NCI-H748 treated with DMSO at 0.1 percent for 48 hours (cell line): ENCODE measurements around the gene ADGRG6.
"Not testable (repeated sequence)": the region's sequence is repeated elsewhere in the genome, so short reads cannot be mapped to it uniquely, and the experiment has no call there.

Experiments used
- DNase-seq: peaks from one replicate; lab custom pipeline; 2025; lab: John Stamatoyannopoulos, UW

ADGRG6 gene

GRCh38 chr6:142411145-142411544 lies 109.3 kb downstream of the ADGRG6 start:
- no peak for DNase-seq

GRCh38 chr6:142412241-142412640 lies 110.4 kb downstream of the ADGRG6 start:
- no peak for DNase-seq

GRCh38 chr6:142412658-142413057 lies 110.9 kb downstream of the ADGRG6 start:
- DNase-seq = no peak

- DNase-seq = no peak
Observed at GRCh38 chr6:142413111-142413510, 111.3 kb downstream of the ADGRG6 start.

GRCh38 chr6:142414462-142415250 lies 112.8 kb downstream of the ADGRG6 start:
- DNase-seq = no peak

GRCh38 chr6:142416179-142416578 lies 114.4 kb downstream of the ADGRG6 start:
- no peak for DNase-seq

GRCh38 chr6:142416686-142417085 lies 114.9 kb downstream of the ADGRG6 start:
- DNase-seq = no peak

- no peak for DNase-seq
Observed at GRCh38 chr6:142417331-142417750, 115.5 kb downstream of the ADGRG6 start.

- DNase-seq = no peak
Observed at GRCh38 chr6:142419071-142419470, 117.3 kb downstream of the ADGRG6 start.

GRCh38 chr6:142420802-142421201 lies 119.0 kb downstream of the ADGRG6 start:
- DNase-seq = no peak

GRCh38 chr6:142421285-142422117 lies 119.7 kb downstream of the ADGRG6 start:
- DNase-seq = no peak

GRCh38 chr6:142426444-142427132 lies 124.8 kb downstream of the ADGRG6 start:
- DNase-seq = not testable (repeated sequence)

GRCh38 chr6:142428468-142428867 lies 126.7 kb downstream of the ADGRG6 start:
- DNase-seq = not testable (repeated sequence)

- no peak for DNase-seq
Observed at GRCh38 chr6:142429195-142429594, 127.4 kb downstream of the ADGRG6 start.

- no peak for DNase-seq
Observed at GRCh38 chr6:142433419-142433818, 131.6 kb downstream of the ADGRG6 start.

- DNase-seq = no peak
Observed at GRCh38 chr6:142438898-142439297, 137.1 kb downstream of the ADGRG6 start.

GRCh38 chr6:142440600-142441293 lies 138.9 kb downstream of the ADGRG6 start:
- DNase-seq = no peak

- no peak for DNase-seq
Observed at GRCh38 chr6:142441716-142442115, 139.9 kb downstream of the ADGRG6 start.

- DNase-seq = no peak
Observed at GRCh38 chr6:142443102-142443501, 141.3 kb downstream of the ADGRG6 start.

GRCh38 chr6:142443532-142443931 lies 141.7 kb downstream of the ADGRG6 start:
- DNase-seq = no peak

GRCh38 chr6:142444376-142444775 lies 142.6 kb downstream of the ADGRG6 start:
- no peak for DNase-seq

- no peak for DNase-seq
Observed at GRCh38 chr6:142444881-142445301, 143.1 kb downstream of the ADGRG6 start.
